NCI-H510A (cell line): ENCODE results near the gene BGN.

Experiments
- DNase-seq: peaks from one replicate; lab custom pipeline; 2025; lab: John Stamatoyannopoulos, UW

The BGN gene

DNA sequence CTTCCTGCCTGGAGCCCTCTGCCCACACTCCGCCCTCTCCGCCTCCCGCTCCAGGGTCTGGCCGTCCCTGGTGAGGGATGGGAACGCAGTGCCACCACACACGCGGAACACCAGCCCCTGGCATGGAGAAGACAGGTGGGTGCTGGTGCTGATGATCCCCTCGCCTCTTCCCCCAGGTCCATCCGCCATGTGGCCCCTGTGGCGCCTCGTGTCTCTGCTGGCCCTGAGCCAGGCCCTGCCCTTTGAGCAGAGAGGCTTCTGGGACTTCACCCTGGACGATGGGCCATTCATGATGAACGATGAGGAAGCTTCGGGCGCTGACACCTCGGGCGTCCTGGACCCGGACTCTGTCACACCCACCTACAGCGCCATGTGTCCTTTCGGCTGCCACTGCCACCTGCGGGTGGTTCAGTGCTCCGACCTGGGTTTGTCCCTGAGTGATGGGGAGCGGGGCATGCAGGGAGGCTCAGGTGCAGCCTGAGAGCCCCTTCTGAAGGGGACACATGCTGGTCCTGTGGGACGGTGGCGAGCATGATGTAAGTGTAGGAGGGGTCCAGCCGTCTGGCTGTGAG, 9.8 kb downstream of the BGN start:
- no peak for DNase-seq

DNA sequence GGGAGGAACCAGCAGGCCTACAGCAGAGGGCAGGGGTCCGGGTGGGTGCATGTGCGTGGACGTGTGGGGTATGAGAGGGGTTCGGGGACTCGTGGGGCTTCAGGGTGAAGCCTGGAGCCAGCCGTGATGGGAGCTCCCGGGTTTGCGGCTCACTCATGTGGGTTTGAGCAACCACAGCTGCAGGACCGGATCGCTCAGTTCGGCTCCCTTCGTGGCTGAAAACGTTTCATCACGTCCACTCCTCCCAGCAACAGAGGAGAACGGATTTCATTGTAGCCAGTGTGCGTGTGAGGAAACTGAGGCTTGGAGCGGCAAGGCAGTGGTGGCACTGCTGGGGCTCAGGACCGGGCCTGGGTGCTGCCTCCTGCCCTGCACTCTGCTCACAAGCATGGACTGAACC, 10.6 kb downstream of the BGN start:
- DNase-seq: no peak

DNA sequence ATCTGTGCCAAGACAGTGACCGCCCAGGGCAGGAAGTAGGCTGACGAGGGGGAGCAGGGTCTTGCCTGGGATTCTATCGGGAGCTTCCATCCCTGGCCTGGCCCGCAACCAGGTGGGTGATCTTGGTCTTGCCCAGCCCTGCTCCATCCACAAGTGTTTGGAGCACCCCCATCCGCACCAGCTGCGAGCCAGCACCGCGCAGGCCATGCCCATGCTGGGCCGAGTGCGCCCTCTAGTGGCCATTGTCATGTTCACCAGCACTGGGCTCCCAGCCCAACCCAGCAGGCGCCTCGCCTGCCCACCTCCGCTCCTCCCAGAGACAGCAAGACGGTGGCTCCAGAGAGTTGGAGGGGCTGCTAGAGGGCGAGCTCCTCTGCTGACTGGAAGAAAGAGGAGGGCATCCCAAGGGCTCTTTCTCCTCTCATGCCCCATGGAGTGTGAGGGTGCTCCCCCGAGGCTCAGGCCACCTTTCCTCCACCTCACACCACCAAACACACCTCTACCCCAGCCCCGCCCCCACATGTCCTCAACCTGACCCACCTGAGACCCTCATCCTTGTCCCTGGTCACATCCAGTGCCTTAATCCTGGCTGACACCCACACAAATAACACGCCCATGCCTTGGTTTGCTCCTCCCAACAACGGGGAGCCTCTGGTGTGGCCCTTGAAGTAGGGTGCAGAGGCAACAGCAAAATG, 12.9 kb downstream of the BGN start:
- peak; percentile 21 for DNase-seq

DNA sequence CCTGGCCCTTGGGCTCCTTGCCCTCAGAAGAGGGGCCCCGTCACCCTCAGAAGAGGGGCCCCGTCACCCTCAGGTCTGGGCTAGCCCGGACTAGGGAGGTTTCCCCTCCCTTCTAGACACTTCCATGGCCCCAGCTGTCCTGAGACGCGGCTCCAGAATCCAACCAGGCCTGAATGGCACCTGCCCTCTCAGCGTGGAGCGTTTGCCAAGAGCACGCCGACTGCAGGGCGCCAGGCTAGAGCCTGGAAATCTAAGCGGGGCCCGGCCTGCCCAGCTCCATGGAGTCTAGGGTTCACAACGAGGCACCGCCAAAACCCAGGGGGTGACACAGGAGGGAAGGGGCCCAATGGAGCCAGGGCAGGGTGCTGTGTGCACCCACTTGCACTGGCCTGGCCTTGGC, 14.8 kb downstream of the BGN start:
- DNase-seq: no peak

DNA sequence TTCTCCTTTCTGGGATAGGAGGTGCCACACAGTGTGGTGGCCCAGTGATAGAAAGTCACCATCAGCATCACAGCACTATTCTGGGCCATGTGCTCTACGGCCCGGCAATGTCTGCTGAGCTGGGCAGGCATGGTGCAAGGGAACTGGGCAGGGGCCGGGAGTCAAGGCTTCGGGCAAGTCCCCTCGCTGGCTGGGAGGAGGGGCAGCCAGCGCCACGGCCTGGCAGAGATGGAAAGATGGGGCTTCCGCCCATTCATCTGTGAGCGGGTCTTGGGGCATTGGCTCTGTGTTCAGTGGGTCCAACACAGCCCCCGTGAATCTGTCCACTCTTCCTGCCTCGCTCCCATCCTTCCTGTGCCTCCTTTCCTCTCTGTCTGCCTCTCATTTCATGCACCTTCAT, 15.6 kb downstream of the BGN start:
- DNase-seq: no peak

DNA sequence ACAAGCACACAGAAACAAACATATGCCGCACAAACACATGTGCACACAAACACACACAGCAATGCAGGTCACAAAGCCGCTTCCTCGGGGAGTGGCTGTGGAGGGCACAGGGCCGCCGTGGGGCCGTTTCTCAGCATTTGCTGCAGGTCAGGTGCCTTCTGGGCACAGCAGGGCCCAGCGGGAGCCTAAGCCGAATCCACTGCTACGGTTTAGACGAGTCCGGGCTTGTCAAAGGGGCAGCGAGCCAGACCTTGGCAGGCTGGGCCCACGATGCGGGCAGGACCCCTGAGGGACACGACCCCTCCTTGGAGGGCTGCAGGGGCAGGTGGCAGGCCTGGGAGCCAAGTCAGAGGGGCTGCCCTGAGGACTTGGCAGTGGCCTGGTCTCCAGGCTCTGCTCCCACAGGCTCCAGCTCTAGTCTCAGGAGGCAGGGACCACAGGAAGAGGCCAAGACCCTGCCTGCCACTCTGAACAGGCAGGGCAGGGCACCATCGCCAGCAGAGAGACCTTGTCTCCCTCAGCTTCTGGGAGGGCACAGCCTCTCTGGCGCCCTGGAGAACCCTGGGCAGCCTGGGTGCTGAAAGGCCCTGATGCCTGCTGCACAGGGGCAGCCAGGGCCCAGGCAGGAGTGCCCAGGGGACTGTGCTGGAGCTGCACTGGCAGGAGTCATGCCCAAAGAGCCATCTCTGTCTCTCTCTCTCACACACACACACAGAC, 17.2 kb downstream of the BGN start:
- no peak for DNase-seq

DNA sequence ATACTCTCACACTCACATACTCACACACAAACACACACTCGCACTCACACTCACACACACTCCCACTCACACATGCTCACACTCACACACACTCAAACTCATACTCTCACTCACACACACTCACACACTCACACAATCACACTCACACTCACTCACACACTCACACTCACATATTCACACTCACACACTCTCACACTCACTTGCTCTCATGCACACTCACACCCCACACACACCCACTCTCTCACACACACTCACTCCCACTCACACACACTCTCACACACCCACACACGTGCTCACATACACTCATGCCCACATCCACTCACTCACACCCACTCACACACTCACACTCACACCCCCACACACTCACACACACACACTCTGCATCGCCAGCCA, 17.7 kb downstream of the BGN start:
- DNase-seq: no peak

DNA sequence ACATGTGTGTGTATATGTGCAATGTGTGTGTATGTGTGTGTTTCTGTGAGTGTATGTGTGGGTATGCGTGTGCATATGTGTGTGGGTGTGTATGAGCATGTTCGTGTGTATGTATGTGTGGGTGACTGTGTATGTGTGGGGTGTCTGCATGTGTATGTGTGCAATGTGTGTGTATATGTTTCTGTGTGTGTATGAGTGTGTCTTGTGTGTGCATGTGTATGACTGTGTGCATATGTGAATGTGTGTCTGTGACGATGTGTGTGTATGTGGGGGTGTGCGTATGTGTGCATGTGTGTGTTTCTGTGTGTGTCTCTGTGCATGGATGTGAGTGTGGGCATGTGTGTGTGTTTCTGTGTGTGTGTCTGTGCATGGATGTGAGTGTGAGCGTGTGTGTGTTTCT, 18.5 kb downstream of the BGN start:
- DNase-seq: no peak

DNA sequence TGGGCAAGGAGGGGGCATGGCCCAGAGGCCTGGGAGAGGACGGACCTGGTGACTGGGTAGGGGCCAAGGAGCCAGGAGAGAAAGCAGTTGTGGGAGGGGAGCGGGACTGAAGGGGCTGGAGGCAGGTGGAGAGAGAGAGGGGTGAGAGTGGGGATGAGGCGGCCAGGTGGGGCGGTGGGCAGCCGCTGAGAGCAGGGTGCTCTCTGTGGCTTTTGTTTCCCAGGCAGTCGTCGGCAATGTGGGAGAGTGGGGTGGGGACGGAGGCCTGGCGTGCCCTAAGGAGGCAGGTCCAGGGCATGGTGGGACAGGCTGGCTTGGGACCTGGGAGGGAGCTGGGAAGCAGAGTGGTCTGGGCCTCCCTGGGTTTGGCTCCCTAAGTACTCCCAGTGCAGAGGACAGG, 19.5 kb downstream of the BGN start:
- DNase-seq: no peak

DNA sequence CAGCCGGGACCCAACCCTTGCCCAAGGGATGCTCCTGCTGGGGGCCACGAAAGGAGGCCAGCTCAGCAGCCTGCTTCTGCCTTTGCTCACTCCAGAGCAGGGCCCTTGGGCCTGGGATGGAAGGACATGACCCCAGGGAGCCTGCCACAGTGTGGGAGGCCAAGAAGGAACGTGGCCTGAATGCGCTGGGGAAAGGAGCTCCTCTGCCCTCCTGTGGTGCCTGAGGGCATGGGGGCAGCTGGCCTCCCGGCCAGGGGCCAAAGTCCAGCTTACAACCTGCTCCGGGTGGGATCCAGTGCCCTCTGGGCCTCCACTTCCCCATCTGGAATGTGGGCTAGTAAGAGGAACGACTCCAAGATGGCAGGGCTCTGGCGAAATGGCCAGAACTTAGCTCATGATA, 20.7 kb downstream of the BGN start:
- no peak for DNase-seq

DNA sequence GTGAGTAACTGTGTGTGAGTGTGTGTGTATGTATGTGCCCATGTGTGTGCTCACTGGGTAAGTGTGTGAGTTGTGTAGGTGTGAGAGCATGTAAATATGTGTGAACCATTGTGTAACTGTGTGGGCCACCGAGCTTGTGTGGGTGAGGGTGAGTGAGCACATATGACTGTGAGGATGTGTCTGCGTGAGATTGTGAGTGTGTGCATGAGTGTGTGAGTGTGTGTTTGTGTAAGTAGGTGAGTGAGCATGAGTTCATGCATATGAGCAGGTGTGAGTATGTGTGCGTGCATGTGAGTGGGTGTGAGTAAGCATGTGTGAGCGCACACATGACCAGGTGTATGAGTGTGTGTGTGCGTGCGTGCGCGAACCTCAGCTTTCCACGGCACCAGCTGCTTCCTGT, 21.3 kb downstream of the BGN start:
- DNase-seq: no peak

DNA sequence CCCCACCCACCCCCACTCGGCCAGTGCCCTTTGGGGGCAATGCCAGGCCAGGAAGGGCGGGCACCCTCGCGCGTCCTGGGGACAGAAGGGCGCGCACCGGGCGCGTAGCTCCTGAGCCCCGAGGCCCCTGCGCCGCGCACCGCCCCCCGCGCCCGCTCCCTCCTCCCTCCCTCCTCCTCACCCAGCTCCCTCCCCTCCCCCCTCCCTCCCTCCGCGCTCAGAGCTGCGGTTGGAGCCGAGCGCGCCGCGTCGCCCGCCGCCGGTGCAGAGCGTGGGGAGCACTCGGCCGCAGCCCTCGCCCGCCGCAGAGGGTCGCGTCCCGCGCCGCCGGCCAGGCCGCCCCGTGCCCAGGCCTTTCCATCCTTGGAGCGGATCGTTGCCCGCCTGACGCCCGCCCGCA, 22.6 kb downstream of the BGN start, which contains the start of gene ATP2B3:
Gene ATP2B3, plus strand, starts transcription at position 220 of the 400 bp plus-strand sequence. CDS start 18,606 bp downstream, outside the sequence.
- no peak for DNase-seq

DNA sequence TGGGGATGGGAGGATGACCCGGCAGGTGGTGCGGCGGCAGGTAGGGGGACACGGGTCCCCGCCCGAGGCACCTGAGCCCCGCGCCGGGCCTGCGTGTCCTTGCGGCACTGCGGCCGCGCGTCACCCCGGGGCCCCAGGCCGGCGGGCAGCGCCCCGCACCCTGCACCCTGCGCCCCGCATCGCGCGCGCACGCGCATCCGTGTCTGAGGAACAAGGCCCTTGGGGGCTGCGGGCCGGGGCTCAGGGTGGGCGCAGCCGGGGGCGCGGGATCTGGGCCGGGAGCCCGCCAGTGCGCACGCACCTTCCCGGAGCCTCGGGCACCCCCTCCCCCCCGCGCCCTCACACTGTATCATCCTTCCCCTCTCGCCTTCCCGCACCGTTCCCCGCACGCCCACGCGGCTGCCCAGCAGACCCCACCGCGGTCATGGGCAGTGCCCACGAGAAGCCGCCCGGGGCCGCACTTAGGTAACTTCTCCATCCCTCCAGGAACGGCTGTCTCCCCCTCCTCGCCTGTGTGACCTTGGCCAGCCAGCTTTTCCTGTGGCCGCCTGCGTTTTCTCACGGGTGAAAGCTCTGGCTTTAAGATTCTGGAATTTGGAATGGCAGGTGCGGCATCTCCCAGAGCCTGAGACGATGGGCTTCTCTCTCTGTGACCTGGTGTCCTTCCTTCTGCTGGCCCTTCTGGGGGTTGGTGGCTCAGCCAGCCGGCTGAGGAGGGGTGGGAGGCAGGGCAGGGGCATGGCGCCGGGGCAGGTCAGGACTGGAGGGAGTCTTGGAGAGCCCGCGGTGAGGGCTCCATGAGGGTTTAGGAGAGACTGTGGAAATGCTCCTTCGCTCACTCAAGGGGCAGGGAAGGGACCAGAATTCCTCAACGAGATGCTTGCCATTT, 23.4 kb downstream of the BGN start:
- no peak for DNase-seq

DNA sequence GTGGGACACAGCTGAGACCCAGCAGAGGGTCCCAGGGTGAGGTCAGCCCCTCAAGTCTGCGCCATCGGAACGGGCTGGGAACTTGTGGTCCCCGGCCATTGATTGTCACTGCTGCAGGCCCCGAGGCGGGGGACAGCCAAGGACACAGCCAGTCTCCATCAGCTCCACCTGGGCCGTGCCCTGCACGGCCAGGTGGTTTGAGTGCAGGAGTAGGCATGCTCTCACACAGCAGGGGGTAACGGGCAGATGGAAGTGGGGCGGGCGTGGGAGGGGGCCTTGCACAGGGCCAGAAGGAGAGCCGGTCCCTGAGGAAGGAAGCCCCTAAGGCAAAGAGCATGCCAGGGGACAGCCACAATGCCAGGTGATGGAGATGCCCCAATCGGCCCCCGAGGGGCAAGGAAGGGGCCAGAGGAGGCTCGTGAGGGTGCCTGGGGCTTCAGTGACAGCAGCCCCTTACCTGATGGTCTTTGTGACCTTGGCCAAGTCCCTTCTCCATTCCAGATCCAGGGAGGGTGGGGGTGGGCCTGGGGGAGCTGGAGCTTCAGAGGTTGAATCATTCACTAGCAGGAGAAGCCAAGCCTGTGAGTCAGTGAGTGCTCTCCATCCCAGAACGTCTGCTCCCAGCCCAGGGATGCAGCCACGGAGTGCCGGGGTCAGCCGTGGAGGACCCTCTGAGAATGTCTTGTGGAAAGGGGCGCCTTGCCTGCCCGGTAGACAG, 24.9 kb downstream of the BGN start:
- no peak for DNase-seq

DNA sequence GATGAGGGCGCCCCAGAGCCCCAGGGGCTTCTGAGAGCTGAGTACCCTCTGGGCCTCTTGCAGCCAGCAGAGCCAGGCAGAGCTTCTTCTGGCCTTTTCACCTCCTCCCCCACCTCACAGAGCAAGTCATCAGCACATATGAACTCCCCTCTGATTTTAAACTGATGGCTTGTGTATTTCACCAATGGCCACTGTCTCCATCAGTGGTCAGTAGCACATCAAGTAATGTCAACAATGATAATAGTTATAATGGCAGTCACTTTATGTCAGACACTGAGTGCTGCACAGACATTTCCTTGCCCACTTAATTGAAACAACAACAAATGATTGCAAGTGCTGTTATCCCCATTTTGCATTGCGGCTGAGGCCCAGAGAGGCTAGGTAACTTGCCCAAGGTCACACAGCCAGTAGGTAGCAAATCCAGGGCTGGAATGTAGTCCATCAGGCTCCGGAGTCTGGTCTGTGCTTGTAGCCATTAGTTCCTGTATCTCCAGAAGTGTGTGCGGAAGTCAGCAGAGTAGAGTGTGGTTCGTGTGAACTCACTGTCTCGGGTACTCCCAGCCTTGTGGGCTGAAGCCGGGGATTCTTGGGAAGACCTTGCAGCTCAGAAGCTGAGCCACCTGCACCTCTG, 25.6 kb downstream of the BGN start:
- no peak for DNase-seq

DNA sequence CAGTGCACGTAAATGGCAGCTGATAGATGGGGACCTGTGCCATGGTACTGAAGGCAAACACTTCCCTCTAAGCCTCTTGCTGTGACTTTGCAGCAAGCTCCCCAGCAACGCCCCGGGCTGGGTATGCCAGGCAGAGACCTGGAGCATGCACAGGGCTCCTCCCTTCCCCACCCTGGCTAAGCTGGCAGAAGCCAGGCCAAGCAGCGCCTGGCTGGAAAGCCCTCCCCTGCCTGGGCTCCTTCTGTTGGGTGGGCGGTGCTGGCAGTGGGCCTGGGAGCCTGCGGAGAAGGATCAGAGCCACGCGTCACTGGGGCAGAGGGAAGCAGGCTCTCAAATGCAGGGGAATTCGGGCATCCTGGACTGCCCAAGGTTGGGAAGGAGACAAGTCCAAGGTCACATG, 26.3 kb downstream of the BGN start:
- no peak for DNase-seq

DNA sequence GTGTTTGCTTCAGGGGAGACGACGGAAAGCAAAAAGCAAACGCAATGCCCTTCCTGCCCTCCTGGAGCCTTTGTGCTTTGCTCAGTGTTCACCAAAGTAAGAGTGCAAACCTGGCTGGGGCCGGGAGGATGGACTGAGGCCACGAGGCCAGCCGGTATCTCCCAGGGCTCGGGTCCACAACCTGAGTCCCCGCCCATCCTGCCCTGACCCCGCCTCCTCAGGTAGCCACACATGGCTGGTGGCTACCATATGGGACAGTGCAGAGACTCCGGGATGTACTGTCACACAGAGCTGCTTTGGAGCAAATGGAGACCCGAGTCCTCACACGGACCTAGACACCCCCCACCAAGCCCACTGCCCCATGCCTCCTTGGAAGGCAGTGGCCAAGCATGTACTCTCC, 27.5 kb downstream of the BGN start:
- DNase-seq: no peak

DNA sequence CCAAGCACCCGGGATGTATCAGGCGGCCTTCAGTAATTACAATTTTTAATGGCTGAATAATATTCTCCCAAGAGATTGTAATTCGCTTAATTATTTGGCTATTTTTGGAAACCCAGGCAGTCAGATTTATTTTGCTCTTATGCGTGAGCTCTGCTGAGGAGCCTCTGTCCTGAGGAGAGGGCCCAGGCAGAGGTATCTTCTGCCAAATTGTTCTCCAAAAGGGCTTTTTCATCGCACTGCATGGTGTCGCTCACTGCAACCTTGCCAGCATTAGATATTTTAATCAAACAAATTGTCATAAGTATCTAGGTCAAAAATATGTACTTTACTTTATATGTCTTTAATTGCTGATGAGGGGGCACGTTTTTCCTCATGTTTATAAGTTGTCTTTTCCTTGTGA, 28.5 kb downstream of the BGN start:
- no peak for DNase-seq

DNA sequence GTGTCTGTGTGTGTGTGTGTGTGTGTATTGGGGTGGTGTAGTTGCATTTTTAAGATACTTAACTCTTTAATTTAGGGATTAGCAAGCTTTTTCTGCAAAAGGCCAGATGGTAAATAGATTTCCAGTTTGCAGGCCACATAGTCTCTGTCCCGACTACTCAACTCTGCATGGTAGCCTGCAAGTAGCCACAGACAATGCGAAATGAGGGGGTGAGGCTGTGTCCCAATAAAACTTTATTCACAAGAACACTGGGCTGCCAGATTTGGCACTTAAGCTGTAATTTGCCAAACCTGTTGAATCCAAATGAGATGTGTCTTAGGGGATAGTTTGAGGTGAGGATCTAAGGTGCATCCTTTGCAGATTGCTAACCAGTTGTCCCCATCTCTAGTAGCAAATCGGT, 29.5 kb downstream of the BGN start:
- DNase-seq: no peak

DNA sequence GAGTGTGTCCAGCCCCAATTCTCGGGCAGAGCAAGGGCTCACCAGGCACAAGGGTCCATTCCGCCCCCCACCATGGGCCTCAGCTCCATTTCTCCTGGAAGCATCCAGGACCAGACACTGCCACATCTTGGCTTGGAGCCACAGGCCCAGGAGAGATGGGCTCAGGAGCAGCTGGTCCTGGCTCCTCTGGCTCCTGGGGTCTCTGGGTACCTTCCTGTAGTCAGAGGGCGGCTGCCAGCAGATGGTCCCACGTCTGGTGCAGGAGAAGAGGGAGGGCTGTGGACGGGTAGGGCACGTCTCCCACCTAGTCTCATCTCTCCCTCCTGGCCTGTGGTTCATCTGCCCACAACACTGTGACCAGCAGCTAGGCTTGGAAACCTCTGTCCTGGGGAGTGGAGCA, 30.7 kb downstream of the BGN start:
- DNase-seq: no peak

DNA sequence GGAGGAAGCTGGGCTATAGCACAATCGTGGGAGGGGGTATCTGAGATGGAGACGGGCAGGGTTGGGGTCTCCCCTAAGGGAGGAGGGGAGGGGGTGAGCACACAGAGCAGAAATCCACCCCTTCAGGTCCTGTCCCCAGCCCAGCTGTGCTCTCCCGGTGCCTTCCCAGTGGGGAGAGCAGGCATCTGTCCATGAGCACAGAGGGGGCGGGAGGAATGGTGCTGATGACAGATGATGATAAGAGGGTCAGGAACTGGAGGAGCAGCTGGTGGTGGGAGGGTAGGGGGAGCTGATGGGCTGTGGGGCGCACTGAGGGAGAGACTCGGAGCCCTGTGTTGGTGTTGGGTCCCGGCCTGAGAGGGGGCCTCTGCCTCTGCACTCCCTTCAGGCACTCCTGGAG, 31.3 kb downstream of the BGN start:
- no peak for DNase-seq
